IPS-18c (cell line): Measurements from ENCODE around the gene APLP2.

Experiments used
- H3K4me3 ChIP-seq: 2 replicates; pipeline ENCODE4 v1.7.0; 2013; ENCODE audit warnings: low read depth, mild to moderate bottlenecking, low read length, moderate library complexity; ENCODE audit not compliant: insufficient read depth
- H3K9me3 ChIP-seq: one replicate; pipeline ENCODE4 v1.6.1; 2013; ENCODE audit warnings: mild to moderate bottlenecking, low read length, moderate library complexity; ENCODE audit not compliant: control insufficient read depth, insufficient read depth

Gene APLP2

DNA sequence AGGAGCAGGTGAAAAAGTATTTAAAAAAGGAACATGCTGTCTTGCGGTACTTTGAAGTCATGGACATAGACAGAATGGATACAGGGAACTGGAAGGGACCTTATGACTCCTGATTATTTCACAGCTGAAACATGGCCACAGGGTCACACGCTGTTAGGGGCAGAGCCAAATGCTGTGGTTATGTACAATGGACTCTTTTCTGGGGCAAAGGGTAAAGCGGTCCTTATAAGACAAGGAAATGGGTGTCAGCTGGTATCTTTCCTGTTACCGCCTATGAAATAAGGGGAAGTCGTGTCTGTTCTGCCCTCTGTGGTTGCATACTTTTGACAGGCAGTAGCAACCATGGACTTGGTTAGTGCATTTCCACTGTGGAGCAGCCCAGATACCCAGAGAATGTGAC, 77.1 kb downstream of the APLP2 start:
- H3K4me3 ChIP-seq: no peak overlapping the region
- no peaks in the 10 kb centered on the region for H3K9me3 ChIP-seq

DNA sequence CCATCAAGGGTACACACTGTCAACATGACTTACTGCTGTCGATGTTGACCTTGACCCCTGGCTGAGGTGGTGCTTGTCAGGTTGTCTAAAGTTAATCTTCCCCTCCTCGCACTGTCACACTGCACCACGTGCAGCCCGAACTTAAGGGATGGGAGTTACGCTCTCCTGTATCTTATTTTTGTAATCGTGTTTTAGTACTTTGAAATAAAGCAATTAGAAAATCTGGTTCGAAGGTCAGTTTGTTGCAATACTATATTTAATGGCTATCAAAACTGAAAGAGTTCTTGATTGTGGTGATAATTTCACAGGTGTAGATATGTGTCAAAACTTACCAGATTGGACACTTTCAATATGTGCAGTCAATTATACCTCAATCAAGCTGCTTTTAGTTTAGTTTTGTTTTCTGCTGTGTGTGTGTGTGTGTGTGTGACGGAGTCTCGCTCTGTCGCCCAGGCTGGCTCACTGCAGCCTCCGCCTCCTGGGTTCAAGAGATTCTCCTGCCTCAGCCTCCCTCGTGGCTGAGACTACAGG, 79.2 kb downstream of the APLP2 start:
- Histone ChIP-seq H3K9me3 (no peaks in the 10 kb centered on the region), H3K4me3 (no peak overlapping the region)

- H3K9me3 ChIP-seq: no peaks in the 10 kb centered on the region
- H3K4me3 ChIP-seq: no peak overlapping the region
Observed at GRCh38 chr11:130150790-130151189, 81.1 kb downstream of the APLP2 start.

GRCh38 chr11:130151196-130151595, 81.5 kb downstream of the APLP2 start:
- Histone ChIP-seq H3K4me3 (no peak overlapping the region), H3K9me3 (no peaks in the 10 kb centered on the region)

- H3K9me3 ChIP-seq: no peaks in the 10 kb centered on the region
- no peak overlapping the region for H3K4me3 ChIP-seq
Observed at GRCh38 chr11:130156108-130157022, 86.7 kb downstream of the APLP2 start.

GRCh38 chr11:130157101-130157500, 87.4 kb downstream of the APLP2 start:
- H3K9me3 ChIP-seq: no peaks in the 10 kb centered on the region
- H3K4me3 ChIP-seq: no peak overlapping the region

DNA sequence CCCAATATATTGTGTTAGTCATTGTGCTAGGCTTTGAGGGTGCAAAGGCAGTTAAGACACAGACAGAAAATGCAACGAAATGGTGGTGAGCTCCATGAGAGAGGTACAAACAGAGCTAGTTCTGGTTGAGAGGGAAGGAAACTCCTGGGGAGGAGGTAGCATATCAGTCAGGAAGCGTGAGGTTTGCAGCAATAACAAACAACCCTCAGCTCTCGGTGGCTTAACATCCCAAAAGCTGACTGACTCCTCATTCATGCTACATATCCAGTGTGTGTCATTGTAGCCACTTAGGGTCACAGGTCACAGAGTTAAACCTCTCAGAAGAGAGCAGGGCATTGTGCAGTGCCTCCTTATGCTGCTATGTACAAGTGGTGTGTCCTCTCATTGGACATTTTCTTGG, 88.1 kb downstream of the APLP2 start:
- no peak overlapping the region for H3K4me3 ChIP-seq
- no peaks in the 10 kb centered on the region for H3K9me3 ChIP-seq

DNA sequence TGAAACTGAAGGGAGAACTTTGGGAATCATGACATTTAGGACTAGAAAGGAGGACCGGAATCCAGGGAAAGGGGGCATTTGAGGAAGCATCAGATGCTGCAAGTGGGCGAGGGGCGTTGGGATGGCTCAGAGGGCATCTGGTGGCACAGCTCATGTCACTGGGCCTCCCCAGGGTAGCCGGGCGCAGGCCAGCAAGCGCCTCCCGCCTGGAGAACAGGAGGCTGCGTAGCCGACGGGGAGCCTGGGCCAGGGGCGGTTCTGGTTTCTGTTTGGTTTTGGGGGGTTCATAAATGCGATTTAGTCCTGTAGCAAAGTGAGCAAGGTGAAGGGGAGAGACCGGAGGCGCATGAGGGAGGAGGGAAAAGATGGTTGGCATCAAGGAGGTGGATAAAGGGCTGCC, 89.4 kb downstream of the APLP2 start:
- H3K4me3 ChIP-seq: peak overlapping the region; percentile 58; the same call in 1 of the 2 replicates

GRCh38 chr11:130159657-130160497, 90.2 kb downstream of the APLP2 start, which contains the start of gene ST14:
ST14 (plus strand) TSS chr11:130159782; CDS start chr11:130159980, 198 bp downstream.
- no peaks in the 10 kb centered on the region for H3K9me3 ChIP-seq
- H3K4me3 ChIP-seq: peak within 1 kb of the TSS; percentile 58

More for the DNA sequence above, 89.4 kb downstream of the APLP2 start:
- no peaks in the 10 kb centered on the region for H3K9me3 ChIP-seq

- no peaks in the 10 kb centered on the region for H3K9me3 ChIP-seq
- peak overlapping the region; percentile 58 for H3K4me3 ChIP-seq
Observed at GRCh38 chr11:130160498-130161155, 90.9 kb downstream of the APLP2 start.

- H3K4me3 ChIP-seq: no peak overlapping the region
- no peaks in the 10 kb centered on the region for H3K9me3 ChIP-seq
Observed at GRCh38 chr11:130161441-130162145, 91.9 kb downstream of the APLP2 start.

GRCh38 chr11:130162733-130163132, 93.0 kb downstream of the APLP2 start:
- H3K4me3 ChIP-seq: no peak overlapping the region
- H3K9me3 ChIP-seq: no peaks in the 10 kb centered on the region

- H3K4me3 ChIP-seq: no peak overlapping the region
- H3K9me3 ChIP-seq: no peaks in the 10 kb centered on the region
Observed at GRCh38 chr11:130163346-130164220, 93.9 kb downstream of the APLP2 start.

DNA sequence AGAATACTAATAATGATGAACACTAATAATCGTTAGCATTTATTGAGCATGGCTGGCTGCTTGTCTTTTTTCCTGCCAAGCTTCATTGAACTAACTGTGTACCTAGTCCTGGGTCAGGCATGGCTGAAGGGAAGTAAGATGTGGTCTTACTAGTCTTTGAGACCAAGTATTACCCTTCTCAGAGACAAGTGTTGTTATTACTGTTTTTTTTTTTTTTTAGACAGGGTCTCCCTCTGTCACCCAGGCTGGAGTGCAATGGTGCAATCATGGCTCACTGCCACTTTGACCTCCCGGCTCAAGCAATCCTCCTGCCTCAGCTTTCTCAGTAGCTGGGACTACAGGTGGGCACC, 94.5 kb downstream of the APLP2 start:
- Histone ChIP-seq H3K9me3 (no peaks in the 10 kb centered on the region), H3K4me3 (no peak overlapping the region)

GRCh38 chr11:130165601-130166456, 96.1 kb downstream of the APLP2 start:
- H3K9me3 ChIP-seq: no peaks in the 10 kb centered on the region
- H3K4me3 ChIP-seq: no peak overlapping the region
